ENCODE measurements around the gene NFRKB. TPM values are rescaled to one million over a fixed set of nuclear protein-coding genes. Genes with fewer than 3 reads are reported as not detected.

Gene NFRKB
- total RNA-seq, 2 donors from 2014 or later = 12.3 to 16.2 TPM

DNA sequence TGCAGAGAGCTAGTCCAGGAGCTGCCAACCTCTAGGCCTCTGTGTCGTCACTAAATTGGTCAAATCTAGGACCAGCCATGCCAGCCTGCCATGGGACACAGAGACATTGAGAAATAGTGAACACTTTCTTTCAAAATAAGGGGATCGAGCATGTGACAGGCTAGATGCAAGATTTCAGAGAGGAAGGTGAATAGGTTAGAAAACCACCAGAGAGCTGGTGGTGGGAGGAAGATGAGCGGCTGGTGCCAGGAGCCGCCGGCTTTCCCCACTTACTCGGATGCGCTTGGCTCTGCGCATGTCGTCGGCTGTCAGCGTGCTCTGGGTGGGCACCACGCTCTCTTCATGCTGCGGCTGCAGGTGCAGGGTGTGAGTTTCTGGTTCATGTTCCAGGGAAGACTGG lies 35.4 kb upstream of the NFRKB start:
- H3K36me3 ChIP-seq = no peaks in the 10 kb centered on the region

DNA sequence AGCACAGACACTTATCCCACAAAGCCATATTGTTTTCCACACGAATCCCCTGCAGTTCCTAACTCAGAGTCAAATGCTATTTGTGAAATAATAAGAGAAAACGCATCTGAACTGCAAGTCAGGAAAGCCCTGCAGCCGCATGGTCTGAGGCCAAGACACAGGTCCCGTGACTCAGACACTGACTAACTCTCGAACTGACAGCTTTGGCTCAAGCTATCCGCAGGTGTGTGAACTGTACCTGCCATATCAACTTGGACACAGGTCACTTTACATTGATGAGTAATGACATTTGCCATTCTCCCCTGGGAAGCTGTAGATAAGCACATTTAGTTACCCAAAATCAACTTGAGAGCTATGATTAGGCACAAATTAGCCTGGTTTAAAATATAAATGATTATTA lies 34.9 kb upstream of the NFRKB start:
- no peaks in the 10 kb centered on the region for H3K36me3 ChIP-seq
- no peak overlapping the region for H3K4me3 ChIP-seq
- no peak for DNase-seq (ENCODE audit: low spot score)
- no peak overlapping the region for H3K27ac ChIP-seq
- no peaks in the 10 kb centered on the region for H3K9me3 ChIP-seq
- TF ChIP-seq, protein P1, sequence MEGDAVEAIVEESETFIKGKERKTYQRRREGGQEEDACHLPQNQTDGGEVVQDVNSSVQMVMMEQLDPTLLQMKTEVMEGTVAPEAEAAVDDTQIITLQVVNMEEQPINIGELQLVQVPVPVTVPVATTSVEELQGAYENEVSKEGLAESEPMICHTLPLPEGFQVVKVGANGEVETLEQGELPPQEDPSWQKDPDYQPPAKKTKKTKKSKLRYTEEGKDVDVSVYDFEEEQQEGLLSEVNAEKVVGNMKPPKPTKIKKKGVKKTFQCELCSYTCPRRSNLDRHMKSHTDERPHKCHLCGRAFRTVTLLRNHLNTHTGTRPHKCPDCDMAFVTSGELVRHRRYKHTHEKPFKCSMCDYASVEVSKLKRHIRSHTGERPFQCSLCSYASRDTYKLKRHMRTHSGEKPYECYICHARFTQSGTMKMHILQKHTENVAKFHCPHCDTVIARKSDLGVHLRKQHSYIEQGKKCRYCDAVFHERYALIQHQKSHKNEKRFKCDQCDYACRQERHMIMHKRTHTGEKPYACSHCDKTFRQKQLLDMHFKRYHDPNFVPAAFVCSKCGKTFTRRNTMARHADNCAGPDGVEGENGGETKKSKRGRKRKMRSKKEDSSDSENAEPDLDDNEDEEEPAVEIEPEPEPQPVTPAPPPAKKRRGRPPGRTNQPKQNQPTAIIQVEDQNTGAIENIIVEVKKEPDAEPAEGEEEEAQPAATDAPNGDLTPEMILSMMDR (IDR thresholded peaks at IDR 0.05) = no peak
- H3K4me1 ChIP-seq = no peaks in the 10 kb centered on the region
- H3K27me3 ChIP-seq = no peaks in the 10 kb centered on the region

More for the DNA sequence above, 35.4 kb upstream of the NFRKB start:
- TF ChIP-seq, protein P1 (IDR thresholded peaks at IDR 0.05) = no peak
- H3K27me3 ChIP-seq = no peaks in the 10 kb centered on the region
- no peak overlapping the region for H3K27ac ChIP-seq
- H3K4me3 ChIP-seq = no peak overlapping the region
- H3K4me1 ChIP-seq = no peaks in the 10 kb centered on the region
- no peaks in the 10 kb centered on the region for H3K9me3 ChIP-seq
- no peak for DNase-seq (ENCODE audit: low spot score)

DNA sequence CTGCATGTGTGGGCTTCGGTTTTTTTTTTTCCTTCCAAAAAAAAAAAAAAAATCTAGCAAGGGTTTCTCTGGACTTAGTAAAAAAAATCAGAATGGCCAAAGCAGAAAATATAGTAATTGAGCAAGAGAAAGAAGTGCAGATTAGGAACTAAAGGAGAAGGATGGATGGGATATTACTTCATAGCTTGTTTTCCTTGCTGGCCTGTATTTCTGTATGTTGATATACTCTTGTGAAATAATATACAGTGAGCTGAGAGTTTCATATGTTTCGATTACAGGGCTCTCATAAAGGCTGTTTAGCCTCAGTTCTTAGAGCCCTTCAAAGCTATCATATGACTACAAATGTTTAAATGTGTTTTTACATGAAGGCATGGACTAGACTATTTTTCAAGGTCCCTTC lies 34.3 kb upstream of the NFRKB start:
- no peak overlapping the region for H3K27ac ChIP-seq
- no peaks in the 10 kb centered on the region for H3K36me3 ChIP-seq

DNA sequence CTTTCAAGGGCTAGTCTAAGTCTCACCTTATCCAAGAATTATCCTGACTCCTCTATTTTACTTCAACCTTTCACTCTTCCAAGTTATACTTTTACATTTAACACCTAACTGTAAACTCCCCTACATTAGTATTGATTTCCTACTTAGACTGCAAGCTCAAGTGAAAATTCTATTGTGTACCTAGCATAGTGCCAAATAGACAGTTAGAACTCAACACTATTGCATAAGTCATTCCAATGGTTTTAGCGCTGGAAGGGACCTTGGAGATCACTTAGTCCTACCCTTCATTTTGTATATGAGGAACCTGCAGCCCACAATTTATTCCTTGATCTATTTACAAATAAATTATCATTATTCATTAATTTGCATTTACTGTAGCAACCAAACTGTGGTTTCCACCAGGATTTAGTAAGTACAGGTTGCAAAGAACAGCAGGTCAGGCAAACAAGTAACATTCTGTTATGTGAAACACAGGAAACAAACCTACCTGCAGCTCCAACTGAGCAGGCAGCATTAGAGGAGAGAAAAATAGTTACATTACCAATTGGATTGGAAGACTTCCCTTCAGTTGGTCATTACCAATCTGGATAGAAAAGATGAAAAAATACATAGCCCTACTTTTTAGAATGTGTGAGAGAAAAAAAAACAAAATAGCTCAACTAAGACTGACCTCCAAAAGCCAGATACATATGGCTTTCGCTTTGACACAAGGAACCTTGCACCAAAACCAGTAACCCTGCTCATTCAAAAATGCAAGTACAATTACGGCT lies 33.7 kb upstream of the NFRKB start:
- no peak overlapping the region for H3K27ac ChIP-seq
- H3K36me3 ChIP-seq = no peaks in the 10 kb centered on the region
- H3K9me3 ChIP-seq = no peaks in the 10 kb centered on the region
- no peaks in the 10 kb centered on the region for H3K27me3 ChIP-seq
- TF ChIP-seq, protein P1 (IDR thresholded peaks at IDR 0.05) = no peak
- H3K4me1 ChIP-seq = no peaks in the 10 kb centered on the region
- no peak for DNase-seq (ENCODE audit: low spot score)
- no peak overlapping the region for H3K4me3 ChIP-seq

More for the DNA sequence above, 34.3 kb upstream of the NFRKB start:
- TF ChIP-seq, protein P1 (IDR thresholded peaks at IDR 0.05) = no peak
- Histone ChIP-seq H3K4me3 (no peak overlapping the region), H3K9me3 (no peaks in the 10 kb centered on the region), H3K27me3 (no peaks in the 10 kb centered on the region), H3K4me1 (no peaks in the 10 kb centered on the region)
- no peak for DNase-seq (ENCODE audit: low spot score)

DNA sequence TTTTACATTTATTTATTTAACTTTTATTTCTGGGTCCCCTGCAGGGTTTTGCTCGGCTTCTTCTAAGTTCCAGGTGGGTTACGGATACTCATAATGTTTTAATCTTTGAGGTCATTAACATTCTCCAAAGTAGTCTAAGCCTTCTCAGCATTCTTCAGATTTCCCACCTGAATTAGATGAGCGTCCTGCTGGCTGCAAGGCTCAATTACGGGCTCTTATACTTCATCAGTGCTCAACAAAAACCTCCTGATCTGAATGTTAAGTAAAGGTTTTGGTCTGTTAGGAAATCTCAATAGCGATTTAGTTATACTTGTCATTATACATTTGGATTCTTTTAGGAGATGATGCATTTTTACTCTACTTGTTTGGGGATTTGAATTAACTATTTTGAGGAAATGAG lies 27.3 kb upstream of the NFRKB start:
- no peaks in the 10 kb centered on the region for H3K9me3 ChIP-seq
- H3K27me3 ChIP-seq = no peaks in the 10 kb centered on the region
- TF ChIP-seq, protein P1 (IDR thresholded peaks at IDR 0.05) = no peak
- H3K4me3 ChIP-seq = no peak overlapping the region
- H3K36me3 ChIP-seq = no peaks in the 10 kb centered on the region
- no peak overlapping the region for H3K27ac ChIP-seq
- no peak for DNase-seq (ENCODE audit: low spot score)
- H3K4me1 ChIP-seq = no peaks in the 10 kb centered on the region

DNA sequence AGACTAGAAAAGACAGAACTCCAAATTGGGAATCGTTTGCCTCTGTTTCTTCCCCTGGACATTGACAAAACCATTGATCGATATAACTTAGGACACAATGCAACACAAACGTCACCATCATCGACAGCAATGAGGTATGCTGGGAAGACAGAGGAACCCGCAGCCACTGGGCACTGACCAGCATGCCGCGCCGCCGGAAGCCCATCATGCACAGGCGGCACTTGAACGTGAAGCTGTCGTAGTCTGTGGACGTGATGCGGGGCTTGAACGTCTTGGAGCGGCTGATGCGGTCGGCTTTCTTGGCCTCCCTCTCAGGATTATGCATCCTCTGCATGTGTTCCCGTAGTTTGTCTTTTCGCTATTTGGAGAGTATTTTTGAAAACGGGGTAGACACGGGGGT lies 23.0 kb upstream of the NFRKB start:
- H3K4me1 ChIP-seq = no peaks in the 10 kb centered on the region
- no peaks in the 10 kb centered on the region for H3K27me3 ChIP-seq
- H3K4me3 ChIP-seq = no peak overlapping the region
- no peaks in the 10 kb centered on the region for H3K9me3 ChIP-seq
- TF ChIP-seq, protein P1 (IDR thresholded peaks at IDR 0.05) = no peak
- DNase-seq (ENCODE audit: low spot score) = no peak
- H3K27ac ChIP-seq = no peak overlapping the region
- H3K36me3 ChIP-seq = peaks cover 32% of the 10 kb centered on the region

Measured in right atrium auricular region (tissue), 2 donors.